ENCODE data around the gene LYSMD1. TPM values are rescaled to one million over a fixed set of nuclear protein-coding genes. Genes with fewer than 3 reads are reported as not detected.

Gene LYSMD1
- total and polyA plus RNA-seq, 2 donors (not counting 3 experiments of a cell fraction or from before 2014, with no cell fraction given), result 1.7 to 8.2 TPM

DNA sequence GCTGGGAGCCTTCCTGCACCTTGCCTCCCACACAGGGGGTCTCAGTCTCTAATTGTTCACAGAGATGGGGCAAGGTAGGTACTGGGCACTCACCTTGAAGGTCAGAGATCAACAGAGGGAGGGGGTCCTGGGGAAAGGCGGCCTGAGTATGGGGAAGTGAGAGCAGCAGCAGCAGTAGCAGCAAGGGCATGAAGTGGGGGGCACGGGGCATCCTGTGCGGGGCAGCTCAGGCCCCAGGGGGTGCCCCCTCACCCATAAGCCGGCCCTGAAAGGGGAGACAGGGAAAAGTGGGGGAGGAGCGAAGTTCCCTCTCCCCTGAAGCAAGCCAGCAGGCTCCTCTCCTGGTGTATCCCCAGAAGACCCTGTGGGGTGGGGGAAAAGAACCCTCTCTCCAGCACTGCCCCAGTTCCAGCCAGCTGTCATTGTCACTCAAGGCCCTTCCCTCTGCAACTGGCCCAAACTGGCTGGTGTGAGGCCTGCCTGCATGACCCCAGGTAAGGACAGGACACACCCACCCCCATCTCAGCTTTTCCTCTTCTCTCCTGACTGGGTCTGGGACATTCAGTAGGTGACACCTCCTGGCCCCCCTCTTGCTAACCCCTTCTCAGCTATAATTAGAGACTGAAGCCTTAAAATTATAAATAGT, 23.2 kb downstream of the LYSMD1 start:
- no peaks in the 10 kb centered on the region for H3K27me3 ChIP-seq (ENCODE audit: control insufficient read depth in 2 of 2, insufficient read depth in 2 of 2, low read length in 2 of 2)
- FAIRE-seq (no peak), DNase-seq (ENCODE audit: low read depth, low spot score) (no peak)
- no peak overlapping the region for H3K27ac ChIP-seq (ENCODE audit: insufficient read depth, low read depth, low read length)
- peaks cover 28% of the 10 kb centered on the region for H3K4me1 ChIP-seq (ENCODE audit: control insufficient read depth, extremely low read depth, insufficient read depth, low read length)
- no peak overlapping the region for H3K9ac ChIP-seq (replicated peaks; ENCODE audit: extremely low read depth, insufficient read depth, low read length)
- no peak overlapping the region for H2AFZ ChIP-seq (ENCODE audit: low read depth, low read length)
- ChIA-PET CTCF (interaction anchor here (0.7 to 2.8 kb wide), 6 partner anchors 11 to 43 kb away, joined by 4 to 16 read pairs (median 6); no protein-coding TSS in a partner anchor), POLR2A (interaction anchor here (0.6 kb wide), 1 partner anchor 108 kb away, joined by 3 read pairs; no protein-coding TSS in a partner anchor)
- H4K20me1 ChIP-seq (replicated peaks; ENCODE audit: control insufficient read depth, extremely low read depth, insufficient read depth, low read length), result no peaks in the 10 kb centered on the region
- no peak overlapping the region for H3K4me2 ChIP-seq (ENCODE audit: insufficient read depth, low read length)
- no peak overlapping the region for H3K4me3 ChIP-seq (replicated peaks in 1 of 3; ENCODE audit: insufficient read depth in 1 of 3, low read depth in 1 of 3, low read length in 3 of 3)
- dilution Hi-C loops (cut with MboI; ENCODE audit: extremely low pct_ligation_motif_present, low sequenced_read_pairs), result no loop called here
- no peak for TF ChIP-seq POLR2AphosphoS5 (IDR thresholded peaks at IDR 0.05; ENCODE audit: insufficient read depth, low read depth, low read length)
- TF ChIP-seq, protein P1, sequence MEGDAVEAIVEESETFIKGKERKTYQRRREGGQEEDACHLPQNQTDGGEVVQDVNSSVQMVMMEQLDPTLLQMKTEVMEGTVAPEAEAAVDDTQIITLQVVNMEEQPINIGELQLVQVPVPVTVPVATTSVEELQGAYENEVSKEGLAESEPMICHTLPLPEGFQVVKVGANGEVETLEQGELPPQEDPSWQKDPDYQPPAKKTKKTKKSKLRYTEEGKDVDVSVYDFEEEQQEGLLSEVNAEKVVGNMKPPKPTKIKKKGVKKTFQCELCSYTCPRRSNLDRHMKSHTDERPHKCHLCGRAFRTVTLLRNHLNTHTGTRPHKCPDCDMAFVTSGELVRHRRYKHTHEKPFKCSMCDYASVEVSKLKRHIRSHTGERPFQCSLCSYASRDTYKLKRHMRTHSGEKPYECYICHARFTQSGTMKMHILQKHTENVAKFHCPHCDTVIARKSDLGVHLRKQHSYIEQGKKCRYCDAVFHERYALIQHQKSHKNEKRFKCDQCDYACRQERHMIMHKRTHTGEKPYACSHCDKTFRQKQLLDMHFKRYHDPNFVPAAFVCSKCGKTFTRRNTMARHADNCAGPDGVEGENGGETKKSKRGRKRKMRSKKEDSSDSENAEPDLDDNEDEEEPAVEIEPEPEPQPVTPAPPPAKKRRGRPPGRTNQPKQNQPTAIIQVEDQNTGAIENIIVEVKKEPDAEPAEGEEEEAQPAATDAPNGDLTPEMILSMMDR (IDR thresholded peaks at IDR 0.05; ENCODE audit: extremely low read depth in 1 of 2, insufficient read depth in 1 of 2, low read depth in 1 of 2, low read length in 2 of 2), result no peak
- TF ChIP-seq GATA2 (IDR thresholded peaks at IDR 0.05; ENCODE audit: insufficient read depth, insufficient read length, low read depth, low read length), result no peak
- no peak for TF ChIP-seq POLR2A (IDR thresholded peaks at IDR 0.05; ENCODE audit: low read depth, low read length)
- TF ChIP-seq EZH2 (IDR thresholded peaks at IDR 0.05; ENCODE audit: borderline replicate concordance, low read depth, low read length, severe bottlenecking), result no peak
- no peak for TF ChIP-seq FOS (IDR thresholded peaks at IDR 0.05; ENCODE audit: borderline replicate concordance, insufficient read depth, low read length)
- TF ChIP-seq, protein P2, sequence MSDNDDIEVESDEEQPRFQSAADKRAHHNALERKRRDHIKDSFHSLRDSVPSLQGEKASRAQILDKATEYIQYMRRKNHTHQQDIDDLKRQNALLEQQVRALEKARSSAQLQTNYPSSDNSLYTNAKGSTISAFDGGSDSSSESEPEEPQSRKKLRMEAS (IDR thresholded peaks at IDR 0.05; ENCODE audit: insufficient read depth, insufficient read length), result no peak
- no peak for TF ChIP-seq MYC (IDR thresholded peaks at IDR 0.05; ENCODE audit: low read depth, low read length)
- no peaks in the 10 kb centered on the region for H3K9me1 ChIP-seq (replicated peaks; ENCODE audit: control insufficient read depth, extremely low read depth, insufficient read depth, low read length)
- H3K9me3 ChIP-seq (replicated peaks; ENCODE audit: control insufficient read depth, insufficient read depth, low read length), result no peaks in the 10 kb centered on the region
- no TSS peak for BruUV-seq (replicated peaks)
- H3K36me3 ChIP-seq (ENCODE audit: control insufficient read depth in 2 of 2, extremely low read depth in 1 of 2, insufficient read depth in 2 of 2, low read length in 2 of 2), result peaks cover 2 to 31% of the 10 kb centered on the region in 2 experiments
- intact Hi-C loops (cut with micrococcal nuclease), result no loop called here
- no peaks in the 10 kb centered on the region for H3K79me2 ChIP-seq (ENCODE audit: control insufficient read depth, insufficient read depth, low read length)
